Thyroid gland (tissue), 4 donors: ENCODE data around the gene ABCC8.

ENCODE experiments used
- CTCF ChIP-seq, 6 experiments: fragments of 200-600 bp in 3 of 6; fragments of 450-650 bp in 3 of 6; sonication (generic) in 3 of 6; IDR thresholded peaks; one replicate each; pipeline ENCODE4 v1.5.1; 2016 to 2019; ENCODE audit warnings: antibody characterized with exemption in 6 of 6, mild to moderate bottlenecking in 2 of 6, inconsistent platforms in 1 of 6, moderate library complexity in 1 of 6
- POLR2A ChIP-seq, 2 donors: fragments of 450-650 bp; IDR thresholded peaks; one replicate each; pipeline ENCODE4 v1.6.1; 2017; ENCODE audit warnings: antibody characterized with exemption in 2 of 2, mild to moderate bottlenecking in 2 of 2, moderate library complexity in 1 of 2

GRCh38 chr11:17515443-17516176, 39.0 kb upstream of the ABCC8 start:
- TF ChIP-seq CTCF (IDR thresholded peaks at IDR 0.05) (no peak), POLR2A (IDR thresholded peaks at IDR 0.05) (no peak)
